GM12878 (cell line): Measurements from ENCODE around the gene ZNF644. TPM values are rescaled to one million over a fixed set of nuclear protein-coding genes. Genes with fewer than 3 reads are reported as not detected.
A peak's percentile ranks its signal among the peaks of the same experiment; 100 is the strongest.

Experiments used
- ATAC-seq: fragments of 200-7000 bp; cut with Tn5 transposase; 3 replicates; pipeline ENCODE4 v1.9.1; 2020; ENCODE audit warnings: mild to moderate bottlenecking, moderate library complexity
- BruUV-seq: library from RNA; stranded (reverse); fragments of 400-500 nt; replicated peaks from 2 replicates; lab custom pipeline; 2021; lab: Mats Ljungman, UMichigan
- CTCF ChIA-PET: fragments of 300-600 bp; sonication (Branson Sonifier 250); formaldehyde crosslinking; extraction: SDS; loops from one replicate; lab custom pipeline; 2021; ENCODE audit warnings: inconsistent platforms; lab: Yijun Ruan, JAX
- POLR2A ChIA-PET: fragments of 350-600 bp; formaldehyde crosslinking; extraction: SDS; loops from one replicate; lab custom pipeline; 2021; ENCODE audit warnings: inconsistent platforms; lab: Charles Lee
- RAD21 ChIA-PET: fragments of 300-600 bp; sonication (Branson Sonifier 250); formaldehyde crosslinking; loops from one replicate; lab custom pipeline; 2023; ENCODE audit warnings: antibody characterized with exemption; ENCODE audit not compliant: unreplicated experiment; lab: Charles Lee
- SMC1A ChIA-PET: fragments of 300-600 bp; sonication (Branson Sonifier 250); formaldehyde crosslinking; loops from one replicate; lab custom pipeline; 2023; ENCODE audit not compliant: unreplicated experiment, uncharacterized antibody; lab: Charles Lee
- DNase-seq: peaks from one replicate; pipeline ENCODE4 v3.0.0-alpha.2; 2011; ENCODE audit warnings: low read depth, low spot score
- FAIRE-seq: peaks from 3 replicates; lab custom pipeline; 2011; peaks lifted over from hg19 to GRCh38; lab: Jason Lieb, UNC
- H2AFZ ChIP-seq: 2 replicates; pipeline ENCODE4 v1.6.0; 2011; ENCODE audit warnings: low read depth, low read length, control low read depth; ENCODE audit not compliant: control insufficient read depth
- H3K27ac ChIP-seq: 2 replicates; pipeline ENCODE4 v1.5.1; 2011; ENCODE audit warnings: control low read depth; ENCODE audit not compliant: control insufficient read depth, insufficient read depth
- H3K27me3 ChIP-seq, 2 experiments: replicated peaks in 1 of 2; 2 replicates each; pipeline versions ENCODE4 v1.6.0 to v1.6.1; 2011; ENCODE audit warnings: low read length in 1 of 2; ENCODE audit not compliant: control insufficient read depth in 2 of 2, insufficient read depth in 2 of 2
- H3K36me3 ChIP-seq, 2 experiments: 2 replicates each; pipeline ENCODE4 v1.5.1; 2011; ENCODE audit warnings: low read length in 1 of 2; ENCODE audit not compliant: control insufficient read depth in 2 of 2, insufficient read depth in 2 of 2
- H3K4me1 ChIP-seq: 2 replicates; pipeline ENCODE4 v1.6.1; 2011; ENCODE audit warnings: mild to moderate bottlenecking, low read length, moderate library complexity, mixed read lengths; ENCODE audit not compliant: control insufficient read depth, insufficient read depth
- H3K4me2 ChIP-seq: 2 replicates; pipeline ENCODE4 v1.6.0; 2011; ENCODE audit warnings: control low read depth; ENCODE audit not compliant: control insufficient read depth, insufficient read depth
- H3K4me3 ChIP-seq: fragments of 200-600 bp; sonication (generic); 2 replicates; pipeline ENCODE4 v1.5.1; 2016
- H3K79me2 ChIP-seq: 2 replicates; pipeline ENCODE4 v1.6.0; 2011; ENCODE audit warnings: low read length; ENCODE audit not compliant: control insufficient read depth, insufficient read depth
- H3K9ac ChIP-seq: 2 replicates; pipeline ENCODE4 v1.8.0; 2011; ENCODE audit warnings: low read length, control low read depth, mixed read lengths; ENCODE audit not compliant: control insufficient read depth, insufficient read depth
- H3K9me3 ChIP-seq: replicated peaks from 3 replicates; pipeline ENCODE4 v1.5.1; 2011; ENCODE audit warnings: mild to moderate bottlenecking, low read length; ENCODE audit not compliant: control insufficient read depth, insufficient read depth
- H4K20me1 ChIP-seq: 2 replicates; pipeline ENCODE4 v1.6.0; 2011; ENCODE audit not compliant: control insufficient read depth, insufficient read depth
- BHLHE40 ChIP-seq, 2 experiments: fragments of 450-650 bp in 1 of 2; IDR thresholded peaks; 2 replicates each; pipeline ENCODE4 v1.6.1; 2011 to 2017; ENCODE audit warnings: low read depth in 2 of 2, borderline replicate concordance in 1 of 2, improper control_type of control experiment in 1 of 2, low read length in 1 of 2, mild to moderate bottlenecking in 1 of 2
- BRCA1 ChIP-seq: IDR thresholded peaks from 2 replicates; pipeline ENCODE4 v1.6.1; 2011; ENCODE audit warnings: low read depth, low read length, improper control_type of control experiment
- CBFB ChIP-seq: IDR thresholded peaks from 2 replicates; pipeline ENCODE4 v1.6.1; 2016; ENCODE audit warnings: antibody characterized with exemption, low read depth
- FOXK2 ChIP-seq: fragments of 450-650 bp; IDR thresholded peaks from 2 replicates; pipeline ENCODE4 v1.6.1; 2017; ENCODE audit warnings: mild to moderate bottlenecking, moderate library complexity
- HDAC2 ChIP-seq: fragments of 200-600 bp; sonication (generic); IDR thresholded peaks from 2 replicates; pipeline ENCODE4 v1.6.1; 2017
- MEF2B ChIP-seq: fragments of 450-650 bp; IDR thresholded peaks from 2 replicates; pipeline ENCODE4 v1.6.1; 2018; ENCODE audit warnings: mild to moderate bottlenecking, moderate library complexity; ENCODE audit not compliant: partially characterized antibody, poor library complexity, severe bottlenecking
- RELA ChIP-seq: fragments of 450-650 bp; IDR thresholded peaks from 2 replicates; pipeline ENCODE4 v1.8.0; 2014; ENCODE audit warnings: borderline replicate concordance; ENCODE audit not compliant: partially characterized antibody
- RUNX3 ChIP-seq: IDR thresholded peaks from 2 replicates; pipeline ENCODE4 v1.6.1; 2012; ENCODE audit warnings: low read length, inconsistent platforms
- SMAD1 ChIP-seq: fragments of 450-650 bp; IDR thresholded peaks from 2 replicates; pipeline ENCODE4 v1.6.1; 2018; ENCODE audit warnings: mild to moderate bottlenecking, low read depth; ENCODE audit not compliant: partially characterized antibody
- SPI1 ChIP-seq: IDR thresholded peaks from 2 replicates; pipeline ENCODE4 v1.6.1; 2011; ENCODE audit warnings: low read depth, mild to moderate bottlenecking, low read length, moderate library complexity, borderline replicate concordance; ENCODE audit not compliant: insufficient read depth
- SRF ChIP-seq, 2 experiments: IDR thresholded peaks; 2 replicates each; pipeline ENCODE4 v1.6.1; 2011; ENCODE audit warnings: low read depth in 2 of 2, low read length in 2 of 2, mild to moderate bottlenecking in 1 of 2, moderate library complexity in 1 of 2
- STAT1 ChIP-seq: fragments of 450-650 bp; conservative IDR thresholded peaks from 2 replicates; pipeline ENCODE4 v1.6.1; 2014; ENCODE audit warnings: antibody characterized with exemption, mild to moderate bottlenecking
- TCF12 ChIP-seq: IDR thresholded peaks from 2 replicates; pipeline ENCODE4 v1.6.1; 2011; ENCODE audit warnings: low read depth, mild to moderate bottlenecking, low read length
- ZNF384 ChIP-seq: IDR thresholded peaks from 2 replicates; pipeline ENCODE4 v1.6.1; 2012; ENCODE audit warnings: low read depth, mild to moderate bottlenecking, low read length, improper control_type of control experiment, borderline replicate concordance
- WGBS: methylation state at CpG from one replicate; pipeline ENCODE4 v1.1.6; 2016; ENCODE audit warnings: low lambda C conversion rate; ENCODE audit not compliant: insufficient replicate concordance, insufficient coverage; ENCODE audit errors: missing lambda C conversion rate; 5-methylcytosine and 5-hydroxymethylcytosine counted together
- in situ Hi-C: fragments of 300-500 bp; cut with MboI; formaldehyde crosslinking; loops from 9 replicates; pipeline ENCODE4 v1.14.3; 2018; ENCODE audit warnings: mixed read lengths
- intact Hi-C: fragments of 100-400 bp; cut with micrococcal nuclease; formaldehyde crosslinking; loops from one replicate; pipeline ENCODE4 v1.14.2; 2022; ENCODE audit not compliant: unreplicated experiment
- polyA plus RNA-seq, 11 experiments: library from polyadenylated mRNA; depleted of rRNA in 4 of 11; unstranded in 6 of 11; stranded (reverse) in 5 of 11; fragments of >200 nt; fragmentation: Nextera tagmentation in 4 of 11; fragmentation: Illumina TruSeq in 1 of 11; extraction: Ambion mirVana in 4 of 11; extraction: Trizol in 1 of 11; gene quantifications; 1 replicate in 1 of 11; 2 replicates in 10 of 11; pipeline versions ENCODE4 v1.2.1 to v1.2.3, GENCODE V29; 2011 to 2016; ENCODE audit warnings: inconsistent platforms in 2 of 11, missing spikeins in 2 of 11, low read depth in 1 of 11
- total RNA-seq, 4 experiments: library from RNA; depleted of rRNA in 3 of 4; stranded (reverse); fragments of >200 nt in 3 of 4; fragmentation: Illumina TruSeq in 1 of 4; extraction: Trizol in 1 of 4; gene quantifications; 2 replicates each; pipeline versions ENCODE4 v1.2.1 to v1.2.3, GENCODE V29; 2013 to 2021
- TF ChIP-seq, protein P1 (sequence below): IDR thresholded peaks from 2 replicates; pipeline ENCODE4 v1.6.1; 2012; ENCODE audit warnings: mild to moderate bottlenecking, low read depth, low read length
- TF ChIP-seq, protein P2 (sequence below): IDR thresholded peaks from 2 replicates; pipeline ENCODE4 v1.6.1; 2011; ENCODE audit warnings: borderline replicate concordance, low read depth, mild to moderate bottlenecking, moderate library complexity, mixed read lengths, low read length; ENCODE audit not compliant: insufficient read depth; ENCODE audit errors: extremely low read length

Gene ZNF644
- total and polyA plus RNA-seq, 10 of the 15 experiments (the other 5 are each of a cell fraction or from before 2014, with no cell fraction given) = 17.7 to 55.3 (median 29.5) TPM

DNA sequence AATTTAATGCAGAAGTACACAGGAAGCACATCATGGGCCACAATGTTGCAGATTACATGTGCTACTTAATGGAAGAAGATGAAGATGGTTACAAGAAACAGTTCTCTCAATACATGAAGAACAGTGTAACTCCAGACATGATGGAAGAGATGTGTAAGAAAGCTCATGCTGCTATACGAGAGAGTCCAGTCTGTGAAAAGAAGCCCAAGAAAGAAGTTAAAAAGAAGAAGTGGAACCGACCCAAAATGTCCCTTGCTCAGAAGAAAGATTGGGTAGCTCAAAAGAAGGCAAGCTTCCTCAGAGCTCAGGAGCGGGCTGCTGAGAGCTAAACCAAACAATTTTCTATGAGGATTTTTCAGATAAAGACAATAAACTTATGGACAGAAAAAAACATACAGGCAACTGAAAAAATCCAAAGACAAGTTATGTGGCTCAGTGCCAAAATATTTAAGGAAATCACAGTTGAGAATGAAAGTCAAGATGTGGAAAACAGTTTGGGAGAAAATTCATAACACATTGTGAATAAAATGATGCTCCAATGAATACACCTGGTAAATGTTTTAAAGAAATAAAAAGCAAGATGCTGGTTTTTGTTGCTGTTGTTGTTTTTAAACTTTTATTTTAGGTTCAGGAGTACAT lies 2.8 kb upstream of the ZNF644 start:
- H3K4me2 ChIP-seq = peak overlapping the region; percentile 33
- no peak for ATAC-seq
- CTCF ChIA-PET = no interaction called here

More for the DNA sequence above, 2.8 kb upstream of the ZNF644 start:
- RAD21 ChIA-PET = no interaction called here
- no peak overlapping the region for H3K4me3 ChIP-seq
- 25% methylated on average over 3 of the region's 3 CpGs for WGBS
- FAIRE-seq (no peak), DNase-seq (no peak)
- H3K4me1 ChIP-seq = peaks cover 12% of the 10 kb centered on the region
- no peaks in the 10 kb centered on the region for H3K36me3 ChIP-seq
- no peak overlapping the region for H3K9ac ChIP-seq
- no peak overlapping the region; the same call in 1 of the 2 replicates for H3K27ac ChIP-seq
- peaks cover 21% of the 10 kb centered on the region for H3K79me2 ChIP-seq
- no peaks in the 10 kb centered on the region for H3K9me3 ChIP-seq
- in situ Hi-C loops = no loop called here
- no peaks in the 10 kb centered on the region for H4K20me1 ChIP-seq
- intact Hi-C loops = loop anchor here (5.0 kb wide), 1 partner anchor 33 kb away; no protein-coding TSS in a partner anchor
- H3K27me3 ChIP-seq = no peaks in the 10 kb centered on the region
- SMC1A ChIA-PET = interaction anchor here (0.7 to 1.5 kb wide), 7 partner anchors 9 to 141 kb away, joined by 3 to 6 read pairs (median 4); no protein-coding TSS in a partner anchor
- peak overlapping the region; percentile 55 for H2AFZ ChIP-seq
- no TSS peak for BruUV-seq
- TF ChIP-seq SPI1 (peak; percentile 87), ZNF384 (no peak), SMAD1 (peak; percentile 61), MEF2B (no peak), FOXK2 (no peak), BHLHE40 (IDR thresholded peaks at IDR 0.05; ENCODE audit: borderline replicate concordance in 1 of 2, low read depth in 2 of 2, low read length in 1 of 2) (no peak), CBFB (no peak), HDAC2 (no peak), TCF12 (no peak), BRCA1 (no peak), STAT1 (no peak), SRF (IDR thresholded peaks at IDR 0.05; ENCODE audit: low read depth in 2 of 2, low read length in 2 of 2) (no peak), RUNX3 (no peak), RELA (no peak)
- TF ChIP-seq, protein P1, sequence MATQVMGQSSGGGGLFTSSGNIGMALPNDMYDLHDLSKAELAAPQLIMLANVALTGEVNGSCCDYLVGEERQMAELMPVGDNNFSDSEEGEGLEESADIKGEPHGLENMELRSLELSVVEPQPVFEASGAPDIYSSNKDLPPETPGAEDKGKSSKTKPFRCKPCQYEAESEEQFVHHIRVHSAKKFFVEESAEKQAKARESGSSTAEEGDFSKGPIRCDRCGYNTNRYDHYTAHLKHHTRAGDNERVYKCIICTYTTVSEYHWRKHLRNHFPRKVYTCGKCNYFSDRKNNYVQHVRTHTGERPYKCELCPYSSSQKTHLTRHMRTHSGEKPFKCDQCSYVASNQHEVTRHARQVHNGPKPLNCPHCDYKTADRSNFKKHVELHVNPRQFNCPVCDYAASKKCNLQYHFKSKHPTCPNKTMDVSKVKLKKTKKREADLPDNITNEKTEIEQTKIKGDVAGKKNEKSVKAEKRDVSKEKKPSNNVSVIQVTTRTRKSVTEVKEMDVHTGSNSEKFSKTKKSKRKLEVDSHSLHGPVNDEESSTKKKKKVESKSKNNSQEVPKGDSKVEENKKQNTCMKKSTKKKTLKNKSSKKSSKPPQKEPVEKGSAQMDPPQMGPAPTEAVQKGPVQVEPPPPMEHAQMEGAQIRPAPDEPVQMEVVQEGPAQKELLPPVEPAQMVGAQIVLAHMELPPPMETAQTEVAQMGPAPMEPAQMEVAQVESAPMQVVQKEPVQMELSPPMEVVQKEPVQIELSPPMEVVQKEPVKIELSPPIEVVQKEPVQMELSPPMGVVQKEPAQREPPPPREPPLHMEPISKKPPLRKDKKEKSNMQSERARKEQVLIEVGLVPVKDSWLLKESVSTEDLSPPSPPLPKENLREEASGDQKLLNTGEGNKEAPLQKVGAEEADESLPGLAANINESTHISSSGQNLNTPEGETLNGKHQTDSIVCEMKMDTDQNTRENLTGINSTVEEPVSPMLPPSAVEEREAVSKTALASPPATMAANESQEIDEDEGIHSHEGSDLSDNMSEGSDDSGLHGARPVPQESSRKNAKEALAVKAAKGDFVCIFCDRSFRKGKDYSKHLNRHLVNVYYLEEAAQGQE = no peak
- TF ChIP-seq, protein P2, sequence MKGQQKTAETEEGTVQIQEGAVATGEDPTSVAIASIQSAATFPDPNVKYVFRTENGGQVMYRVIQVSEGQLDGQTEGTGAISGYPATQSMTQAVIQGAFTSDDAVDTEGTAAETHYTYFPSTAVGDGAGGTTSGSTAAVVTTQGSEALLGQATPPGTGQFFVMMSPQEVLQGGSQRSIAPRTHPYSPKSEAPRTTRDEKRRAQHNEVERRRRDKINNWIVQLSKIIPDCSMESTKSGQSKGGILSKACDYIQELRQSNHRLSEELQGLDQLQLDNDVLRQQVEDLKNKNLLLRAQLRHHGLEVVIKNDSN = no peak
- POLR2A ChIA-PET = no interaction called here
